Peyer's patch (tissue), 4 donors: Measurements from ENCODE around the gene SETD4. TPM values are rescaled to one million over a fixed set of nuclear protein-coding genes. Genes with fewer than 3 reads are reported as not detected.
A peak's percentile ranks its signal among the peaks of the same experiment; 100 is the strongest.

ENCODE experiments used
- DNase-seq, 3 donors: peaks; one replicate each; pipeline ENCODE4 v3.0.0-alpha.2; 2017 to 2019
- H3K27ac ChIP-seq, 4 donors: fragments of 200-600 bp; sonication (generic); one replicate each; pipeline ENCODE4 v1.5.1; 2016 to 2019
- H3K27me3 ChIP-seq, 2 donors: fragments of 200-600 bp; sonication (generic); one replicate each; pipeline ENCODE4 v1.5.1; 2019
- H3K36me3 ChIP-seq, 3 donors: fragments of 200-600 bp; sonication (generic); one replicate each; pipeline ENCODE4 v1.5.1; 2016 to 2019
- H3K4me1 ChIP-seq, 4 donors: fragments of 200-600 bp; sonication (generic); one replicate each; pipeline ENCODE4 v1.5.1; 2016 to 2019
- H3K4me3 ChIP-seq, 4 donors: fragments of 200-600 bp; sonication (generic); 1 replicate in 3 of 4; 2 replicates in 1 of 4; pipeline ENCODE4 v1.5.1; 2016 to 2019; ENCODE audit warnings: mild to moderate bottlenecking in 1 of 4
- H3K9me3 ChIP-seq, 4 donors: fragments of 200-600 bp; sonication (generic); one replicate each; pipeline ENCODE4 v1.5.1; 2016 to 2019; ENCODE audit warnings: mild to moderate bottlenecking in 1 of 4
- CTCF ChIP-seq, 6 experiments: fragments of 450-650 bp in 4 of 6; fragments of 200-600 bp in 2 of 6; sonication (generic) in 1 of 6; IDR thresholded peaks; one replicate each; pipeline ENCODE4 v1.5.1; 2017 to 2019; ENCODE audit warnings: antibody characterized with exemption in 6 of 6, mild to moderate bottlenecking in 3 of 6, moderate library complexity in 1 of 6
- POLR2A ChIP-seq, 2 donors: fragments of 450-650 bp; IDR thresholded peaks; one replicate each; pipeline ENCODE4 v1.5.1; 2017; ENCODE audit warnings: antibody characterized with exemption in 2 of 2, mild to moderate bottlenecking in 2 of 2, moderate library complexity in 2 of 2
- total RNA-seq, 4 donors: library from RNA; depleted of rRNA; stranded (reverse); fragments of >200 nt; gene quantifications; one replicate each; pipeline ENCODE4 v1.1.0, GENCODE V29; 2016

Gene SETD4
- total RNA-seq, 4 donors from 2014 or later: 37.1 to 73.2 (median 56.0) TPM

GRCh38 chr21:36010801-36011200, 49.5 kb downstream of the SETD4 start:
- DNase-seq: no peak

GRCh38 chr21:36008505-36008904, 51.8 kb downstream of the SETD4 start:
- Histone ChIP-seq H3K36me3 (no peaks in the 10 kb centered on the region), H3K27ac (no peak overlapping the region), H3K4me1 (no peaks in the 10 kb centered on the region), H3K27me3 (no peaks in the 10 kb centered on the region), H3K9me3 (no peaks in the 10 kb centered on the region), H3K4me3 (no peak overlapping the region)
- TF ChIP-seq CTCF (IDR thresholded peaks at IDR 0.05): no peak
- TF ChIP-seq POLR2A (IDR thresholded peaks at IDR 0.05): no peak
- no peak for DNase-seq

More at GRCh38 chr21:36010801-36011200, 49.5 kb downstream of the SETD4 start:
- no peaks in the 10 kb centered on the region for H3K9me3 ChIP-seq
- H3K4me1 ChIP-seq: no peaks in the 10 kb centered on the region
- no peaks in the 10 kb centered on the region for H3K27me3 ChIP-seq
- H3K4me3 ChIP-seq: no peak overlapping the region
- H3K27ac ChIP-seq: no peak overlapping the region
- no peaks in the 10 kb centered on the region for H3K36me3 ChIP-seq
- TF ChIP-seq POLR2A (IDR thresholded peaks at IDR 0.05) (no peak), CTCF (IDR thresholded peaks at IDR 0.05) (no peak)

- DNase-seq: no peak
- no peaks in the 10 kb centered on the region for H3K4me1 ChIP-seq
- H3K9me3 ChIP-seq: no peaks in the 10 kb centered on the region
- H3K36me3 ChIP-seq: no peaks in the 10 kb centered on the region
- TF ChIP-seq POLR2A (IDR thresholded peaks at IDR 0.05): no peak
- no peak for TF ChIP-seq CTCF (IDR thresholded peaks at IDR 0.05)
- peak overlapping the region in 2 of 4 donors; percentile 8 to 56 for H3K27ac ChIP-seq
- peak overlapping the region in 1 of 4 donors; percentile 22 for H3K4me3 ChIP-seq
- H3K27me3 ChIP-seq: no peaks in the 10 kb centered on the region
These were observed 54.4 kb downstream of the SETD4 start for GRCh38 chr21:36005879-36006400.

- Histone ChIP-seq H3K9me3 (no peaks in the 10 kb centered on the region), H3K27ac (peak overlapping the region in 2 of 4 donors; percentile 8 to 56), H3K27me3 (no peaks in the 10 kb centered on the region), H3K4me1 (no peaks in the 10 kb centered on the region), H3K4me3 (no peak overlapping the region), H3K36me3 (no peaks in the 10 kb centered on the region)
- peak in 1 of 3 donors; percentile 72 for DNase-seq
- no peak for TF ChIP-seq POLR2A (IDR thresholded peaks at IDR 0.05)
- no peak for TF ChIP-seq CTCF (IDR thresholded peaks at IDR 0.05)
These were observed 55.3 kb downstream of the SETD4 start for GRCh38 chr21:36005018-36005417.

- Histone ChIP-seq H3K27ac (no peak overlapping the region), H3K4me1 (no peaks in the 10 kb centered on the region), H3K27me3 (no peaks in the 10 kb centered on the region), H3K36me3 (no peaks in the 10 kb centered on the region), H3K9me3 (no peaks in the 10 kb centered on the region), H3K4me3 (no peak overlapping the region)
- no peak for DNase-seq
- no peak for TF ChIP-seq POLR2A (IDR thresholded peaks at IDR 0.05)
- TF ChIP-seq CTCF (IDR thresholded peaks at IDR 0.05): no peak
These were observed 55.9 kb downstream of the SETD4 start for GRCh38 chr21:36004441-36004840.

GRCh38 chr21:36003776-36004175, 56.5 kb downstream of the SETD4 start:
- Histone ChIP-seq H3K27ac (no peak overlapping the region), H3K27me3 (no peaks in the 10 kb centered on the region), H3K4me3 (no peak overlapping the region), H3K9me3 (no peaks in the 10 kb centered on the region), H3K36me3 (no peaks in the 10 kb centered on the region), H3K4me1 (no peaks in the 10 kb centered on the region)
- TF ChIP-seq CTCF (IDR thresholded peaks at IDR 0.05) (no peak), POLR2A (IDR thresholded peaks at IDR 0.05) (no peak)
- no peak for DNase-seq
